ENCODE results near the gene BMP2.

Gene BMP2

GRCh38 chr20:6786548-6786947, 19.1 kb downstream of the BMP2 start:
- H3K4me1 ChIP-seq (ENCODE audit: insufficient read depth, low read length, severe bottlenecking): no peaks in the 10 kb centered on the region
- no peaks in the 10 kb centered on the region for H3K36me3 ChIP-seq (ENCODE audit: insufficient read depth, low read length)
- H3K9me2 ChIP-seq (ENCODE audit: low read depth, low read length): no peaks in the 10 kb centered on the region
- no peak overlapping the region for H3K27ac ChIP-seq (ENCODE audit: low read depth, low read length, poor library complexity, severe bottlenecking)
- H3F3A ChIP-seq (ENCODE audit: insufficient read depth, low read length): no peaks in the 10 kb centered on the region
- H3K9ac ChIP-seq (ENCODE audit: low read length): no peak overlapping the region
- H3K79me2 ChIP-seq (ENCODE audit: insufficient read depth, low read length): no peaks in the 10 kb centered on the region
- H3K4me2 ChIP-seq (ENCODE audit: low read length): no peak overlapping the region
- H4K20me1 ChIP-seq (ENCODE audit: insufficient read depth, low read length): no peaks in the 10 kb centered on the region
- H3K4me3 ChIP-seq (ENCODE audit: low read depth, low read length, poor library complexity, severe bottlenecking): no peak overlapping the region
- TF ChIP-seq EZH2 (IDR thresholded peaks at IDR 0.05; ENCODE audit: borderline replicate concordance, low read length) (no peak), CTCF (IDR thresholded peaks at IDR 0.05; ENCODE audit: low read length) (no peak)
- no peak overlapping the region for H2AFZ ChIP-seq (ENCODE audit: low read length)
- H3K27me3 ChIP-seq (ENCODE audit: insufficient read depth, low read length): no peaks in the 10 kb centered on the region
- no peaks in the 10 kb centered on the region for H3K9me3 ChIP-seq (ENCODE audit: low read length)

DNA sequence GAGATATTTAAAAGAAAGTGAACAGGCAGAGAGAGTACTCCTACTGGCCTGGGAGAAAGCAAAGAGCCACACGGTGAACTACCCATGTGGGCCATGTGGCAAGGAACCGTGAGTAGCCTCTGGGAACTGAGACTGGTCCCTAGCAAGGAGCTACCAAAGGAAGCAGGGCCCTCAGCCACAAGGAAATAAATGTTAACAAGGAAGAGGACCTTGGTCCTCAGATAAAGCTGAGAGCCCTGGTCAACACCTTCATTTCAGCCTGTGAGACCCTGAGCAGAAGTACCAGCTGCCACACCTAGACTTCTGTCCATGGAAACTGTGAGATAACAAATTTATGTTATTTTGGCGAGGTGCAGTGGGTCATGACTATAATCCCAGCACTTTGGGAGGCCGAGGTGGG, 25.3 kb downstream of the BMP2 start:
- H3K9me3 ChIP-seq (ENCODE audit: low read length): no peaks in the 10 kb centered on the region
- H2AFZ ChIP-seq (ENCODE audit: low read length): no peak overlapping the region
- no peak overlapping the region for H3K27ac ChIP-seq (ENCODE audit: low read depth, low read length, poor library complexity, severe bottlenecking)
- H3K27me3 ChIP-seq (ENCODE audit: insufficient read depth, low read length): no peaks in the 10 kb centered on the region
- no peak for TF ChIP-seq CTCF (IDR thresholded peaks at IDR 0.05; ENCODE audit: low read length)
- no peak for TF ChIP-seq EZH2 (IDR thresholded peaks at IDR 0.05; ENCODE audit: borderline replicate concordance, low read length)
- no peak overlapping the region for H3K4me3 ChIP-seq (ENCODE audit: low read depth, low read length, poor library complexity, severe bottlenecking)
- H3K4me1 ChIP-seq (ENCODE audit: insufficient read depth, low read length, severe bottlenecking): no peaks in the 10 kb centered on the region
- H3F3A ChIP-seq (ENCODE audit: insufficient read depth, low read length): no peaks in the 10 kb centered on the region
- H3K9ac ChIP-seq (ENCODE audit: low read length): no peak overlapping the region
- H3K36me3 ChIP-seq (ENCODE audit: insufficient read depth, low read length): no peaks in the 10 kb centered on the region
- no peak overlapping the region for H3K4me2 ChIP-seq (ENCODE audit: low read length)
- no peaks in the 10 kb centered on the region for H3K9me2 ChIP-seq (ENCODE audit: low read depth, low read length)
- no peaks in the 10 kb centered on the region for H3K79me2 ChIP-seq (ENCODE audit: insufficient read depth, low read length)
- H4K20me1 ChIP-seq (ENCODE audit: insufficient read depth, low read length): no peaks in the 10 kb centered on the region

DNA sequence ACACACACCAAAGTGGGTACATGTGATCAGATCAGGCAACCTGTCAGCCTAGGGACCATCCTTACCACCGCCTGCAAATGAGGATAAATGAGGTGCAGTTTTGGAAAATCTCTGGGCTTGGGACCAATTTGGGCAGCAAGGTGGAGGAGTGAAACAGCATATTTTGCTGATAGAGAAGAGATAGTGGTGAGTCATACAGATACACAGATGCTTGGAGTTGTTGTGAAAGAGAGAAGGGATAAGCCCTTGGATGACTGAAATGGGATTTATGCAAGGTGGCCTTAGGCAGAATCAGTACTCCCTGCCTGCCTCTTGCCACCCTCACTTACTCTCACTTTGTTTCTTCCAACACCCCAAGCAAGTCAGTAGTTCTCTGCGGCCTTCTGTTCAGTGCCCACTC, 34.7 kb downstream of the BMP2 start:
- Histone ChIP-seq H3K79me2 (ENCODE audit: insufficient read depth, low read length) (no peaks in the 10 kb centered on the region), H3K27ac (ENCODE audit: low read depth, low read length, poor library complexity, severe bottlenecking) (no peak overlapping the region), H3K9ac (ENCODE audit: low read length) (no peak overlapping the region), H3K4me2 (ENCODE audit: low read length) (no peak overlapping the region), H3K4me1 (ENCODE audit: insufficient read depth, low read length, severe bottlenecking) (no peaks in the 10 kb centered on the region), H3F3A (ENCODE audit: insufficient read depth, low read length) (no peaks in the 10 kb centered on the region), H3K27me3 (ENCODE audit: insufficient read depth, low read length) (no peaks in the 10 kb centered on the region), H3K36me3 (ENCODE audit: insufficient read depth, low read length) (no peaks in the 10 kb centered on the region), H2AFZ (ENCODE audit: low read length) (no peak overlapping the region), H3K9me2 (ENCODE audit: low read depth, low read length) (no peaks in the 10 kb centered on the region), H3K9me3 (ENCODE audit: low read length) (no peaks in the 10 kb centered on the region), H4K20me1 (ENCODE audit: insufficient read depth, low read length) (no peaks in the 10 kb centered on the region), H3K4me3 (ENCODE audit: low read depth, low read length, poor library complexity, severe bottlenecking) (no peak overlapping the region)
- TF ChIP-seq CTCF (IDR thresholded peaks at IDR 0.05; ENCODE audit: low read length): no peak
- no peak for TF ChIP-seq EZH2 (IDR thresholded peaks at IDR 0.05; ENCODE audit: borderline replicate concordance, low read length)

All from OCI-LY1 (cell line).